Memory B cell (primary cell): Measurements from ENCODE around the gene CNOT1.
"Not testable (repeated sequence)": the region's sequence is repeated elsewhere in the genome, so short reads cannot be mapped to it uniquely, and the experiment has no call there.

ENCODE experiments used
- ATAC-seq: fragments of 150-1000 bp; cut with Tn5 transposase; 2 replicates; pipeline ENCODE4 v1.10.0; 2021; ENCODE audit warnings: low read depth, mild to moderate bottlenecking, moderate library complexity
- DNase-seq, 2 donors: peaks; one replicate each; pipeline ENCODE4 v3.0.0; 2022; ENCODE audit warnings: low spot score in 2 of 2
- H3K27ac Mint-ChIP-seq: one replicate; pipeline ENCODE4 v1.8.0; 2022; ENCODE audit warnings: mild to moderate bottlenecking, moderate library complexity, mixed read lengths
- H3K27me3 Mint-ChIP-seq: one replicate; pipeline ENCODE4 v1.8.0; 2022; ENCODE audit warnings: mixed read lengths
- H3K36me3 Mint-ChIP-seq: one replicate; pipeline ENCODE4 v1.8.0; 2022; ENCODE audit warnings: mild to moderate bottlenecking, mixed read lengths
- H3K4me1 Mint-ChIP-seq: one replicate; pipeline ENCODE4 v1.8.0; 2022; ENCODE audit warnings: mixed read lengths
- H3K4me3 Mint-ChIP-seq: one replicate; pipeline ENCODE4 v1.8.0; 2022; ENCODE audit warnings: mild to moderate bottlenecking, moderate library complexity, mixed read lengths
- H3K9me3 Mint-ChIP-seq: one replicate; pipeline ENCODE4 v1.8.0; 2022; ENCODE audit warnings: mixed read lengths

The CNOT1 gene

DNA sequence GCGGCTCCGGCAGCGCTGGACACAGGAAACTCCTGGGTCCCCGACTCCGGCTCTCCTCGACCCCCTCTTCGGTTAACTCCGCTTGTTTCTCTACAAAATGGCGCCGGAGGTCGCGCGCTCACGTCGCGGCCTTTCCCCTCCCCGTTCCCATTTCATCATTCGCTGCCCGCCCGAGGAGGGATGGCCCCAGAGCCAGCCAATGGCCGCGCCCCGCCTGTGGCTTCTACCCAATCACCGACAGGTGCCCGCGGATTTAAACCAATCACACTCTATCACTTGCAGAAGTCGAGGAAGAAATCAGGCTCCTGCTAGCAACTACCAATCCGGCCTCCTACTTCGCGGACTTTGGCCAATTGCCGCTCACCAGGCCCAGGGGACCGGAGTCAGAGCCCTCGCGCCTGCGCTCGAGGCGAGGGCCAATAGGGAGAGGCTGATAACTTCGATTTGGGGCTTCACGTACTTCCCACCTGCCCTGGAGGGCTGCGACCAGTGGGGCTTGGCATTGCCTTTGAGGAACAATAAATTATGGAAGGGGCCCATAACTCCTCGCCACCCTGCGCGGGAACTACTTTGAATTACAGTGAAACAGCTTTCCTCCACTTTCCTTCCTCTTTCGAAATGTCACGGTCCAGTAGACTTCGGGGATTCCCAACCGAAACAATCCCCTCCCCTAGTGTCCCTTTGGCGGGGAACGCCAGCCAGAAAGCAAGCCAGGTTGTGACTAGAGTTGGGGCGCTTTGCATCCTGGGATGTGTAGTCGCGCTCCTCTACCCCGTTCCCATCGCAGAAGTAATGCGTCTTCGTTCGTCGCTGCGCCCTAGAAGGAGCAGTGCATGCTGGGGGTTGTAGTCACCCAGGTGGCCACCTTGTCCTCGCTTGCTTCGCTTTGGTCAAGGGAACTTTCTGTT is at the start of gene CNOT1:
Gene CNOT1 (minus strand): TSS at position 94 of the 908 bp plus-strand sequence. CDS start 30,489 bp downstream, outside the sequence.
- Mint-ChIP-seq H3K27ac (peak within 1 kb of the TSS; percentile 98), H3K27me3 (no peaks in the 10 kb centered on the region), H3K9me3 (no peaks in the 10 kb centered on the region), H3K4me3 (peak within 1 kb of the TSS; percentile 89), H3K4me1 (peaks cover 11% of the 10 kb centered on the region), H3K36me3 (peaks cover 3% of the 10 kb centered on the region)
- DNase-seq (peak; percentile 92 to 97), ATAC-seq (peak; percentile 79)

GRCh38 chr16:58678716-58679115 is 49.1 kb upstream of the CNOT1 start:
- Mint-ChIP-seq H3K36me3 (peaks cover 15% of the 10 kb centered on the region), H3K27ac (no peak overlapping the region), H3K4me1 (peaks cover 12% of the 10 kb centered on the region), H3K4me3 (no peak overlapping the region), H3K27me3 (no peaks in the 10 kb centered on the region), H3K9me3 (no peaks in the 10 kb centered on the region)
- ATAC-seq = no peak
- DNase-seq = no peak

GRCh38 chr16:58678269-58678668 is 48.6 kb upstream of the CNOT1 start:
- ATAC-seq = no peak
- no peak for DNase-seq
- H3K27ac Mint-ChIP-seq = no peak overlapping the region

GRCh38 chr16:58670946-58671583 is 41.4 kb upstream of the CNOT1 start:
- ATAC-seq (no peak), DNase-seq (no peak)
- peaks cover 23% of the 10 kb centered on the region for H3K36me3 Mint-ChIP-seq
- H3K4me3 Mint-ChIP-seq = no peak overlapping the region
- no peaks in the 10 kb centered on the region for H3K27me3 Mint-ChIP-seq
- no peaks in the 10 kb centered on the region for H3K4me1 Mint-ChIP-seq
- H3K9me3 Mint-ChIP-seq = no peaks in the 10 kb centered on the region
- no peak overlapping the region for H3K27ac Mint-ChIP-seq

More at GRCh38 chr16:58678269-58678668, 48.6 kb upstream of the CNOT1 start:
- H3K4me3 Mint-ChIP-seq = no peak overlapping the region
- peaks cover 7% of the 10 kb centered on the region for H3K4me1 Mint-ChIP-seq
- no peaks in the 10 kb centered on the region for H3K27me3 Mint-ChIP-seq
- H3K9me3 Mint-ChIP-seq = no peaks in the 10 kb centered on the region
- peaks cover 15% of the 10 kb centered on the region for H3K36me3 Mint-ChIP-seq

GRCh38 chr16:58670177-58670576 is 40.6 kb upstream of the CNOT1 start:
- ATAC-seq = no peak

GRCh38 chr16:58665200-58665599 is 35.6 kb upstream of the CNOT1 start:
- H3K27ac Mint-ChIP-seq = no peak overlapping the region
- ATAC-seq (no peak), DNase-seq (no peak)
- no peaks in the 10 kb centered on the region for H3K27me3 Mint-ChIP-seq
- peaks cover 7% of the 10 kb centered on the region for H3K36me3 Mint-ChIP-seq
- H3K9me3 Mint-ChIP-seq = no peaks in the 10 kb centered on the region
- no peak overlapping the region for H3K4me3 Mint-ChIP-seq
- H3K4me1 Mint-ChIP-seq = no peaks in the 10 kb centered on the region

More at GRCh38 chr16:58670177-58670576, 40.6 kb upstream of the CNOT1 start:
- H3K4me3 Mint-ChIP-seq = no peak overlapping the region
- peaks cover 19% of the 10 kb centered on the region for H3K36me3 Mint-ChIP-seq
- no peaks in the 10 kb centered on the region for H3K27me3 Mint-ChIP-seq
- H3K27ac Mint-ChIP-seq = no peak overlapping the region
- no peak for DNase-seq
- H3K9me3 Mint-ChIP-seq = no peaks in the 10 kb centered on the region
- no peaks in the 10 kb centered on the region for H3K4me1 Mint-ChIP-seq

- peaks cover 2% of the 10 kb centered on the region for H3K27me3 Mint-ChIP-seq
- ATAC-seq (peak; percentile 73), DNase-seq (no peak)
- no peaks in the 10 kb centered on the region for H3K36me3 Mint-ChIP-seq
- H3K27ac Mint-ChIP-seq = no peak overlapping the region
- H3K4me3 Mint-ChIP-seq = no peak overlapping the region
- no peaks in the 10 kb centered on the region for H3K4me1 Mint-ChIP-seq
- H3K9me3 Mint-ChIP-seq = no peaks in the 10 kb centered on the region
Observed at GRCh38 chr16:58661199-58661830, 31.7 kb upstream of the CNOT1 start.

GRCh38 chr16:58659911-58660310 is 30.3 kb upstream of the CNOT1 start:
- not testable (repeated sequence) for H3K4me1 Mint-ChIP-seq, H3K9me3 Mint-ChIP-seq, DNase-seq, ATAC-seq, H3K27ac Mint-ChIP-seq, H3K36me3 Mint-ChIP-seq, H3K27me3 Mint-ChIP-seq, H3K4me3 Mint-ChIP-seq

- H3K9me3 Mint-ChIP-seq = no peaks in the 10 kb centered on the region
- H3K27me3 Mint-ChIP-seq = peaks cover 2% of the 10 kb centered on the region
- H3K27ac Mint-ChIP-seq = no peak overlapping the region
- no peak for ATAC-seq
- H3K4me3 Mint-ChIP-seq = no peak overlapping the region
- no peaks in the 10 kb centered on the region for H3K4me1 Mint-ChIP-seq
- DNase-seq = no peak
- H3K36me3 Mint-ChIP-seq = no peaks in the 10 kb centered on the region
Observed at GRCh38 chr16:58658796-58659211, 29.2 kb upstream of the CNOT1 start.

DNA sequence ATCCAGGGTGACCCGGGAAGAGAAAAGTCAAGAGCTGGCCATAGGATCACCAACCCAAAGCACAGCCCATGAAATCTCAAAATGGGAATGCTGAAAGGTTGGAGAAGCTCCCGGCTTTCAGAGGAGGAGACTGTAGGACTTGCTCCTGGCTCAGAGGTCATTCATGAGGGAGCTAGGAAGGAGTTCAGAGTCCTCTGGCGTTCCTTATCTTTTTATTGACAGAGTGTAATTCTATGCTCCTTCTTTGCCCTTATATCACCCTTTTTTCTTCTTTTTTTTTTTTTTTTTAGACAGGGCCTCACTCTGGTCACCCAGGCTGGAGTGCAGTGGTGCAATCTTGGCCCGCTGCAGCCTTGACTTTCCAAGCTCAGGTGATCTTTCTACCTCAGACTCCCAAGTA is 27.3 kb upstream of the CNOT1 start:
- H3K9me3 Mint-ChIP-seq = no peaks in the 10 kb centered on the region
- peak overlapping the region; percentile 68 for H3K27ac Mint-ChIP-seq
- DNase-seq = no peak
- ATAC-seq = no peak
- H3K36me3 Mint-ChIP-seq = no peaks in the 10 kb centered on the region
- H3K4me3 Mint-ChIP-seq = no peak overlapping the region
- H3K27me3 Mint-ChIP-seq = peaks cover 3% of the 10 kb centered on the region
- H3K4me1 Mint-ChIP-seq = no peaks in the 10 kb centered on the region

DNA sequence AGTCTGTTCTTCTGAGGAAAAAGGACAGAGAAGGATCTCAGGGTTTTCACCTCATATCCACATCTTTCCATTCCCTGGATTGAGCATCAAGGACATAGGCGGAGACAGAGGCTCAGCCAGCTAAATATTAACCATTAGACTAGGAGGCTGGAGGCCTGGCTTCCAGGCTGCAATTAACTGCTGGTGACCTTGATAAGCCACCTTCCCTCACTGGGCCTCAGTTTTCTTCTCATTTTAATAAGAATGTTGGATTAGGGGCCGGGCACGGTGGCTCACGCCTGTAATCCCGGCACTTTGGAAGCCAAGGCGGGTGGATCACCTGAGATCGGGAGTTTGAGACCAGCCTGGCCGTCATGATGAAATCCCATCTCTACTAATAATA is 25.6 kb upstream of the CNOT1 start:
- no peaks in the 10 kb centered on the region for H3K36me3 Mint-ChIP-seq
- DNase-seq = no peak
- H3K9me3 Mint-ChIP-seq = no peaks in the 10 kb centered on the region
- H3K4me3 Mint-ChIP-seq = no peak overlapping the region
- no peak overlapping the region for H3K27ac Mint-ChIP-seq
- H3K27me3 Mint-ChIP-seq = peaks cover 3% of the 10 kb centered on the region
- ATAC-seq = no peak
- H3K4me1 Mint-ChIP-seq = peaks cover 3% of the 10 kb centered on the region

GRCh38 chr16:58654560-58655214 is 25.1 kb upstream of the CNOT1 start:
- H3K27me3 Mint-ChIP-seq = peaks cover 3% of the 10 kb centered on the region
- no peaks in the 10 kb centered on the region for H3K36me3 Mint-ChIP-seq
- no peak overlapping the region for H3K4me3 Mint-ChIP-seq
- DNase-seq = no peak
- H3K9me3 Mint-ChIP-seq = no peaks in the 10 kb centered on the region
- H3K4me1 Mint-ChIP-seq = peaks cover 3% of the 10 kb centered on the region
- no peak for ATAC-seq
- H3K27ac Mint-ChIP-seq = no peak overlapping the region

GRCh38 chr16:58652741-58653140 is 23.1 kb upstream of the CNOT1 start:
- ATAC-seq (no peak), DNase-seq (no peak)
- Mint-ChIP-seq H3K4me3 (no peak overlapping the region), H3K27ac (no peak overlapping the region), H3K4me1 (peaks cover 3% of the 10 kb centered on the region), H3K9me3 (no peaks in the 10 kb centered on the region), H3K27me3 (peaks cover 3% of the 10 kb centered on the region), H3K36me3 (no peaks in the 10 kb centered on the region)

DNA sequence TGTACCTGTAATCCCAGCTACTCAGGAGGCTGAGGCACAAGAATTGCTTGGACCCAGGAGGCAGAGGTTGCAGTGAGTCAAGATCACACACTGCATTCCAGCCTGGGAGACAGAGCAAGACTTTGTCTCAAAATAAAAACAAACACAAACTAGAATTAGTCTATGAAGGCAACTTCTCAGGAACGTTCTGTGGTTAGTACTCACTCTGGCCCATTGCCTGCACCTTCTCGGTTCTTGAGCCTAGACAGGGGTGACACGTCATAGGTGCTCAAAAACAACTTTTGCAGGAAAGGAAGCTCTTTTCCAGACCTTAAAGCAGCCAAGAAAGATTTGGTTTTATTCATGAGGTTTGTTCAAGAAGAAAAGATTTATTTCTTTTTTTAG is 22.3 kb upstream of the CNOT1 start:
- no peak overlapping the region for H3K27ac Mint-ChIP-seq
- DNase-seq (no peak), ATAC-seq (no peak)
- H3K4me1 Mint-ChIP-seq = peaks cover 3% of the 10 kb centered on the region
- no peak overlapping the region for H3K4me3 Mint-ChIP-seq
- H3K27me3 Mint-ChIP-seq = peaks cover 3% of the 10 kb centered on the region
- H3K36me3 Mint-ChIP-seq = no peaks in the 10 kb centered on the region
- H3K9me3 Mint-ChIP-seq = no peaks in the 10 kb centered on the region
